ENCODE measurements around the gene MYO5B.

MYO5B gene

DNA sequence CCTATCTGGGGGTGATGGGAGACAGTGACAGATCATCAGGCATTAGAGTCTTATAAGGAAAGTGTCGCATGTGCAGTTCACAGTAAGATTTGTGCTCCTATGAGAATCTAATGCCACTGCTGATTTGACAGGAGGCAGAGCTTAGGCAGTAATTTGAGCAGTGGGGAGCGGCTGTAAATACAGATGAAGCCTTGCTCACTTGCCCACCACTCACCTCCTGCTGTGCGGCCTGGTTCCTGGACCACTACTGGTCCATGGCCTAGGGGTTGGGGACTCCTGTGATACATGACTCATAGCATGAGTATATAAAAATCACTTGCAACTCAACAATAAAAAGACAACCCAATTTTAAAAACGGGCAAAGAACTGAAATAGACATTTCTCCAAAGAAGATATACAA, 310.5 kb downstream of the MYO5B start:
- no peak for DNase-seq (ENCODE audit: low read depth)
- TF ChIP-seq, protein P1, sequence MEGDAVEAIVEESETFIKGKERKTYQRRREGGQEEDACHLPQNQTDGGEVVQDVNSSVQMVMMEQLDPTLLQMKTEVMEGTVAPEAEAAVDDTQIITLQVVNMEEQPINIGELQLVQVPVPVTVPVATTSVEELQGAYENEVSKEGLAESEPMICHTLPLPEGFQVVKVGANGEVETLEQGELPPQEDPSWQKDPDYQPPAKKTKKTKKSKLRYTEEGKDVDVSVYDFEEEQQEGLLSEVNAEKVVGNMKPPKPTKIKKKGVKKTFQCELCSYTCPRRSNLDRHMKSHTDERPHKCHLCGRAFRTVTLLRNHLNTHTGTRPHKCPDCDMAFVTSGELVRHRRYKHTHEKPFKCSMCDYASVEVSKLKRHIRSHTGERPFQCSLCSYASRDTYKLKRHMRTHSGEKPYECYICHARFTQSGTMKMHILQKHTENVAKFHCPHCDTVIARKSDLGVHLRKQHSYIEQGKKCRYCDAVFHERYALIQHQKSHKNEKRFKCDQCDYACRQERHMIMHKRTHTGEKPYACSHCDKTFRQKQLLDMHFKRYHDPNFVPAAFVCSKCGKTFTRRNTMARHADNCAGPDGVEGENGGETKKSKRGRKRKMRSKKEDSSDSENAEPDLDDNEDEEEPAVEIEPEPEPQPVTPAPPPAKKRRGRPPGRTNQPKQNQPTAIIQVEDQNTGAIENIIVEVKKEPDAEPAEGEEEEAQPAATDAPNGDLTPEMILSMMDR (IDR thresholded peaks at IDR 0.05; ENCODE audit: insufficient read depth, low read depth, low read length, missing control alignments): no peak
- no peak overlapping the region for H3K4me3 ChIP-seq (ENCODE audit: low read depth, low read length)

DNA sequence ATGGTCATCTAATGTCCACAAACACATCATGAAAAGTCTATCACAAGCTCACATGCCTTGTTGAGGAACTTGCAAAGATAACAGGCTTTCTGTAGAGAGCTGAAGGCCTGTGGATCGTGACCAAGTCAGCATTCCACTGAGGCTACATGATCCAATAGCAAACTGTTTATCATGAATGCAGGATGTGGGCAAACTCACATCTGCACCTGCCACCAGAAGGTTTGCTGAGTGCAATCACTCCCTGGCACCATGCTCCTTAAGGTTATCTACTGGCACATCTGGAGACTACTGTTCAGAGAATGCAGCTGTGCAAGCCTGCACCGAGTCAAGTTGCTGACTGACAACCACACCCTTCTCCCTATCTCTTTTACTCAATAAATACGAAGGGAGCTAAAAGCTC, 314.3 kb downstream of the MYO5B start:
- no peak for DNase-seq (ENCODE audit: low read depth)
- TF ChIP-seq, protein P1 (IDR thresholded peaks at IDR 0.05; ENCODE audit: insufficient read depth, low read depth, low read length, missing control alignments): no peak
- no peak overlapping the region for H3K4me3 ChIP-seq (ENCODE audit: low read depth, low read length)

DNA sequence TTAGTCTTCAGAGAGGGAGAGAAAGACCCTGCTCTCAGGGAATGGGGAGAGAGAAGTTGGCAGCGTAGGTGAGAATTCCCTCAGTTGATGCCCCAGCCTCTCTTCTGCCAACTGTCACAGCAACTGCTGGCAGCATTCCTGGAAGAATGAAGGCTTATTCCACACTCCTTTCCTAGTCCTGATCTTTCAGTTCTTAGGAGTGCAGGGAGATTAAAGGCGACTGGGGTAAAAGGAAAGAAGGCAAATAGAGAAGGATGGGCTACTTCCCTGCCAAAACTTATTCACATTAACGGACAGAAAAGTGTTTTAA, 315.7 kb downstream of the MYO5B start:
- no peak overlapping the region for H3K4me3 ChIP-seq (ENCODE audit: low read depth, low read length)
- TF ChIP-seq, protein P1 (IDR thresholded peaks at IDR 0.05; ENCODE audit: insufficient read depth, low read depth, low read length, missing control alignments): no peak

DNA sequence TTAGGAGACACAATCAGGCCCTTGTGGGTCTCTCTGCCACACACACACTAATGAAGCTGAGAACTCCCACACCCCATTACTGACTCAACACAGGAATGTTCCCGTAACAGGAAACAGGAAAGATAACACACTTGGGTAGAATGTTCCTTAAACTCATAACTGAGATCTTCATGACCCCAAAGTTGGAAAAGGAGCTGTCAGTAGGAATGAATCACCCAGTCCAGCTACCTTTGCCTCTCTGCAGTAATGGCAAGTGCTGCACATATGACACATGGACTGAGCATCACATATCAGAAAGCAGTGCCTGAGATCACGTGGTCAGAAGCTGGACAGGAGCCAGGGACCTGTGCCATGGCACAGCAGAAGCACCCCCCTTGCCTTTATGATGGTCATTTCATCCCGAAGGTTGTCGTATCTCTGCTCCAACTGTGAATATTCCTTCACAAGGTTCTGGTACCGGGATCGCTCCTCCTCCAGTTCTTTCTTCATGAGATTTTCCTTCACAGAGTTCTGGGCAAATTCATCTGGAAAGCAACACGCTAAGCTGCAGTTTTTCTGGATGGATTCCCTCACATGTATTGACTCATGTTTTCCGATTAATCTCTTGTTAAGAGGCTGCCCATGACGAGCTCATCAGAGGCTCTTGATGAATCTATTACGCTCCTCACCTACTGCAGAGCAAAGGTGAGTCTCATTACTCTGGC, 316.2 kb downstream of the MYO5B start:
- no peak for DNase-seq (ENCODE audit: low read depth)
- H3K4me3 ChIP-seq (ENCODE audit: low read depth, low read length): no peak overlapping the region
- TF ChIP-seq, protein P1 (IDR thresholded peaks at IDR 0.05; ENCODE audit: insufficient read depth, low read depth, low read length, missing control alignments): no peak

More for the DNA sequence above, 315.7 kb downstream of the MYO5B start:
- no peak for DNase-seq (ENCODE audit: low read depth)

DNA sequence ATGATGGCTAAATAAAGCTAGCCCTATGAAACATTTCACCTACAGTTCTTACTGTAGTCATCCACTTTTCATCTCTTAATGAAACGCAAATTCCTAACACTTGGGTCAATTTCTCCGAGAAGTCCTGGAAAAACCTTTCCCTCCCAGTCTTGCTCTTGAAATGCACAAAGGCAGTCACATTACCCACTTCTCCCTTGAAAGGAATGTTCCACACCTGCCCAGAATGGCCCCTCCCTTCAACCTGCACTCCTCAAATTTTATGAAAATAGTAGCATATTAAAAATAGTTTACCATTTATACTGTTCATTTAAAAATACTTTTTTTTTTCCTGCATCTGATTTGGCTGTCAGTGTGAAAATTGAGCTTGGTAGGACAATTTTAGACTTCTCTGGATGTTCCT, 316.9 kb downstream of the MYO5B start:
- no peak for DNase-seq (ENCODE audit: low read depth)
- TF ChIP-seq, protein P1 (IDR thresholded peaks at IDR 0.05; ENCODE audit: insufficient read depth, low read depth, low read length, missing control alignments): no peak
- no peak overlapping the region for H3K4me3 ChIP-seq (ENCODE audit: low read depth, low read length)

DNA sequence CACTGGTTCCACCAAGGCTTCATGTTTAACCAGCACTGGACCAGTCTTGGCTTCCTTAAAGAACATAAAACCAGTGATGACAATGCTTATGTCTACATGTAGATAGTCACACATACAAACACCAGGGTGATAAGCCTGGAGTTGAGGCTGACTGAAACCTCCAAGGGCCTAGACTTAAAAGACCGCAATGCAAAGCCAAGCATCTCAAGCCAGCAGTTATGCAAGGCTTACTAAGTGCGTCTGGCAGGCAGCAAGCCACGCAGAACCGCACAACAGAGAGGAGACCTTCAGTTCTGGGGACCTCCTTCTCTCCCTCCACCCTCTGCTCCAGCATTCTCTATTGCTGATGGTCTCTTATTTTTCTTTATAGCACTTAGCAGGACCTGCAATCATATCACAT, 318.4 kb downstream of the MYO5B start:
- DNase-seq (ENCODE audit: low read depth): no peak
- TF ChIP-seq, protein P1 (IDR thresholded peaks at IDR 0.05; ENCODE audit: insufficient read depth, low read depth, low read length, missing control alignments): no peak
- no peak overlapping the region for H3K4me3 ChIP-seq (ENCODE audit: low read depth, low read length)

DNA sequence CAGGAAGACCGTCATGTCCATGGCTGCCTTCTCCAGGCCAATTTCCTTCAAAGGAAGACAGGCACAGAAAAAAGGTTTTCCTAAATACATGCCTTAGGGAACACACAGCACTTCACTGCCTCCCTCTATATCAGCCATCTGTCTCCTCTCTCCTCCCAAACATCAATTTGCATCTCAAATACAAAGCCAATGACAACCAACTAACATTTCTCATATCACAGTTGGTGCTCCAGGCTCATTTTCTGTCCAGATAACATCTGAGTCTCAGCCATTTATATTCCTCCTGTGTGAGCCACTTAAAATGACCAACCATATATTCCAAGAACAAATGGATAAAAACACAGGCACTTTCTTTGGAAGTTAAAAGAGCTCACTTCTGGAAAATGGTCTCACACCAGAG, 319.2 kb downstream of the MYO5B start:
- DNase-seq (ENCODE audit: low read depth): no peak
- TF ChIP-seq, protein P1 (IDR thresholded peaks at IDR 0.05; ENCODE audit: insufficient read depth, low read depth, low read length, missing control alignments): no peak
- no peak overlapping the region for H3K4me3 ChIP-seq (ENCODE audit: low read depth, low read length)
